GM12878 (cell line): ENCODE data around the gene ENPP7. TPM values are rescaled to one million over a fixed set of nuclear protein-coding genes. Genes with fewer than 3 reads are reported as not detected.

Source experiments
- ATAC-seq: fragments of 200-7000 bp; cut with Tn5 transposase; 3 replicates; pipeline ENCODE4 v1.9.1; 2020; ENCODE audit warnings: mild to moderate bottlenecking, moderate library complexity
- BruUV-seq: library from RNA; stranded (reverse); fragments of 400-500 nt; replicated peaks from 2 replicates; lab custom pipeline; 2021; lab: Mats Ljungman, UMichigan
- CTCF ChIA-PET: fragments of 300-600 bp; sonication (Branson Sonifier 250); formaldehyde crosslinking; extraction: SDS; loops from one replicate; lab custom pipeline; 2021; ENCODE audit warnings: inconsistent platforms; lab: Yijun Ruan, JAX
- POLR2A ChIA-PET: fragments of 350-600 bp; formaldehyde crosslinking; extraction: SDS; loops from one replicate; lab custom pipeline; 2021; ENCODE audit warnings: inconsistent platforms; lab: Charles Lee
- RAD21 ChIA-PET: fragments of 300-600 bp; sonication (Branson Sonifier 250); formaldehyde crosslinking; loops from one replicate; lab custom pipeline; 2023; ENCODE audit warnings: antibody characterized with exemption; ENCODE audit not compliant: unreplicated experiment; lab: Charles Lee
- SMC1A ChIA-PET: fragments of 300-600 bp; sonication (Branson Sonifier 250); formaldehyde crosslinking; loops from one replicate; lab custom pipeline; 2023; ENCODE audit not compliant: unreplicated experiment, uncharacterized antibody; lab: Charles Lee
- DNase-seq: peaks from one replicate; pipeline ENCODE4 v3.0.0-alpha.2; 2011; ENCODE audit warnings: low read depth, low spot score
- FAIRE-seq: peaks from 3 replicates; lab custom pipeline; 2011; peaks lifted over from hg19 to GRCh38; lab: Jason Lieb, UNC
- H2AFZ ChIP-seq: 2 replicates; pipeline ENCODE4 v1.6.0; 2011; ENCODE audit warnings: low read depth, low read length, control low read depth; ENCODE audit not compliant: control insufficient read depth
- H3K27ac ChIP-seq: 2 replicates; pipeline ENCODE4 v1.5.1; 2011; ENCODE audit warnings: control low read depth; ENCODE audit not compliant: control insufficient read depth, insufficient read depth
- H3K27me3 ChIP-seq, 2 experiments: replicated peaks in 1 of 2; 2 replicates each; pipeline versions ENCODE4 v1.6.0 to v1.6.1; 2011; ENCODE audit warnings: low read length in 1 of 2; ENCODE audit not compliant: control insufficient read depth in 2 of 2, insufficient read depth in 2 of 2
- H3K36me3 ChIP-seq, 2 experiments: 2 replicates each; pipeline ENCODE4 v1.5.1; 2011; ENCODE audit warnings: low read length in 1 of 2; ENCODE audit not compliant: control insufficient read depth in 2 of 2, insufficient read depth in 2 of 2
- H3K4me1 ChIP-seq: 2 replicates; pipeline ENCODE4 v1.6.1; 2011; ENCODE audit warnings: mild to moderate bottlenecking, low read length, moderate library complexity, mixed read lengths; ENCODE audit not compliant: control insufficient read depth, insufficient read depth
- H3K4me2 ChIP-seq: 2 replicates; pipeline ENCODE4 v1.6.0; 2011; ENCODE audit warnings: control low read depth; ENCODE audit not compliant: control insufficient read depth, insufficient read depth
- H3K4me3 ChIP-seq: fragments of 200-600 bp; sonication (generic); 2 replicates; pipeline ENCODE4 v1.5.1; 2016
- H3K79me2 ChIP-seq: 2 replicates; pipeline ENCODE4 v1.6.0; 2011; ENCODE audit warnings: low read length; ENCODE audit not compliant: control insufficient read depth, insufficient read depth
- H3K9ac ChIP-seq: 2 replicates; pipeline ENCODE4 v1.8.0; 2011; ENCODE audit warnings: low read length, control low read depth, mixed read lengths; ENCODE audit not compliant: control insufficient read depth, insufficient read depth
- H3K9me3 ChIP-seq: replicated peaks from 3 replicates; pipeline ENCODE4 v1.5.1; 2011; ENCODE audit warnings: mild to moderate bottlenecking, low read length; ENCODE audit not compliant: control insufficient read depth, insufficient read depth
- H4K20me1 ChIP-seq: 2 replicates; pipeline ENCODE4 v1.6.0; 2011; ENCODE audit not compliant: control insufficient read depth, insufficient read depth
- CBX5 ChIP-seq: sonication (generic); IDR thresholded peaks from 2 replicates; pipeline ENCODE4 v1.6.1; 2016; ENCODE audit warnings: low read depth, moderate library complexity, mild to moderate bottlenecking, inconsistent platforms
- CREM ChIP-seq: IDR thresholded peaks from 2 replicates; pipeline ENCODE4 v1.6.1; 2014; ENCODE audit warnings: antibody characterized with exemption, low read depth
- MXI1 ChIP-seq: fragments of 150-350 bp; IDR thresholded peaks from 2 replicates; pipeline ENCODE4 v1.6.1; 2011; ENCODE audit warnings: low read depth, mild to moderate bottlenecking, inconsistent platforms, low read length, improper control_type of control experiment
- NR2C1 ChIP-seq: fragments of 450-650 bp; IDR thresholded peaks from 2 replicates; pipeline ENCODE4 v1.6.1; 2017; ENCODE audit warnings: antibody characterized with exemption, mild to moderate bottlenecking, moderate library complexity
- RCOR1 ChIP-seq: conservative IDR thresholded peaks from 2 replicates; pipeline ENCODE4 v1.6.1; 2012; ENCODE audit warnings: low read depth, low read length, improper control_type of control experiment
- TCF12 ChIP-seq: IDR thresholded peaks from 2 replicates; pipeline ENCODE4 v1.6.1; 2011; ENCODE audit warnings: low read depth, mild to moderate bottlenecking, low read length
- ZNF274 ChIP-seq: IDR thresholded peaks from one replicate; pipeline ENCODE4 v1.8.0; 2011; ENCODE audit not compliant: insufficient read length, insufficient read depth
- WGBS: methylation state at CpG from one replicate; pipeline ENCODE4 v1.1.6; 2016; ENCODE audit warnings: low lambda C conversion rate; ENCODE audit not compliant: insufficient replicate concordance, insufficient coverage; ENCODE audit errors: missing lambda C conversion rate; 5-methylcytosine and 5-hydroxymethylcytosine counted together
- in situ Hi-C: fragments of 300-500 bp; cut with MboI; formaldehyde crosslinking; loops from 9 replicates; pipeline ENCODE4 v1.14.3; 2018; ENCODE audit warnings: mixed read lengths
- intact Hi-C: fragments of 100-400 bp; cut with micrococcal nuclease; formaldehyde crosslinking; loops from one replicate; pipeline ENCODE4 v1.14.2; 2022; ENCODE audit not compliant: unreplicated experiment
- polyA plus RNA-seq, 11 experiments: library from polyadenylated mRNA; depleted of rRNA in 4 of 11; unstranded in 6 of 11; stranded (reverse) in 5 of 11; fragments of >200 nt; fragmentation: Nextera tagmentation in 4 of 11; fragmentation: Illumina TruSeq in 1 of 11; extraction: Ambion mirVana in 4 of 11; extraction: Trizol in 1 of 11; gene quantifications; 1 replicate in 1 of 11; 2 replicates in 10 of 11; pipeline versions ENCODE4 v1.2.1 to v1.2.3, GENCODE V29; 2011 to 2016; ENCODE audit warnings: inconsistent platforms in 2 of 11, missing spikeins in 2 of 11, low read depth in 1 of 11
- total RNA-seq, 4 experiments: library from RNA; depleted of rRNA in 3 of 4; stranded (reverse); fragments of >200 nt in 3 of 4; fragmentation: Illumina TruSeq in 1 of 4; extraction: Trizol in 1 of 4; gene quantifications; 2 replicates each; pipeline versions ENCODE4 v1.2.1 to v1.2.3, GENCODE V29; 2013 to 2021
- TF ChIP-seq, protein P1 (sequence below): IDR thresholded peaks from 2 replicates; pipeline ENCODE4 v1.6.1; 2012; ENCODE audit warnings: low read length, inconsistent platforms

Gene ENPP7
- total and polyA plus RNA-seq, 10 of the 15 experiments (the other 5 are each of a cell fraction or from before 2014, with no cell fraction given) = 0.04 to 0.41 (median 0.18) TPM; not detected in 1

DNA sequence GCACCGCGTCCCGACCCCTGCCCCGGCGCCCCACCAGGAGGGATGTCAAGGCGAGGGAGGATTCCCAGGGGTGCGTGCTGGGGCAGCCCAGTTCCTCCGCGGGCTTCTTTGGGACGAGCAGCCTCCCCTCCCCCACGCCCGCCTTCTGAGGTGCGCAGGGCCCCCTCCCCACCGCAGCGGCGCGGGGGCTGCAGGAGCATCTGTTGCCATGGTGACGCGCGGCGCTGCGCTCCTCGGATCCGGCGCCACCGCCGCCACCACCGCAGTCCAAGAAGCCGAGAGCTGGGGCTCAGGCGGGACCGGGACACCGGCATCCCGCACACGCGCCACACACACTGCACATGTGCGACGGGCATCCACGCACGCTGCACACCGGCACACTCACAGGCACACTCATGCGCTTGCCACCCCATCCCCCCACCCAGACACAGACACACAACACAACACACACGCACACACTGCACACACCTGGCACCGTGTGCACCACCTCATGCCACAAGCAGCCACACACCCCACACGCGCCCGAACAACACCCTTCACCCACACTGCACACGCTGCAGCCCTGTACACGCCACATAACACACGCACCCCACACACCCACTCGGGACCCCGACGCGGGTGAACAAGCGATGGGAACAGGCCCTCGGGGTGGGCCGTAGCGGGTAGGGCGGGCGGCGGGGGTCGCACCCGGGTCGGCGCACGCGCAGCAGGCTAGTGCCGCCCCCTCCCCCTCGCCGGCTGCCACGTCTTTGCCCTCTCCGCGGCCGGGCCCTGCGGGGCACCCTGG, 17.0 kb downstream of the ENPP7 start:
- ATAC-seq = no peak
- FAIRE-seq = no peak
- Histone ChIP-seq H3K36me3 (no peaks in the 10 kb centered on the region), H2AFZ (no peak overlapping the region), H3K4me1 (peaks cover 13% of the 10 kb centered on the region), H3K4me2 (no peak overlapping the region), H3K27me3 (peaks cover 0 to 4% of the 10 kb centered on the region in 2 experiments; a peak in 2 of 4 replicates), H3K9ac (no peak overlapping the region), H3K4me3 (no peak overlapping the region), H4K20me1 (no peaks in the 10 kb centered on the region), H3K27ac (no peak overlapping the region), H3K9me3 (no peaks in the 10 kb centered on the region), H3K79me2 (no peaks in the 10 kb centered on the region)
- intact Hi-C loops = loop anchor here (2.0 to 5.0 kb wide), 2 partner anchors 90 to 227 kb away; partner anchors contain the start of gene CBX4
- ChIA-PET POLR2A (no interaction called here), RAD21 (no interaction called here), CTCF (no interaction called here), SMC1A (no interaction called here)
- TF ChIP-seq NR2C1 = no peak
- no peak for TF ChIP-seq CREM
- no peak for TF ChIP-seq TCF12
- TF ChIP-seq RCOR1 = no peak
- no peak for TF ChIP-seq ZNF274
- no peak for TF ChIP-seq MXI1
- TF ChIP-seq, protein P1, sequence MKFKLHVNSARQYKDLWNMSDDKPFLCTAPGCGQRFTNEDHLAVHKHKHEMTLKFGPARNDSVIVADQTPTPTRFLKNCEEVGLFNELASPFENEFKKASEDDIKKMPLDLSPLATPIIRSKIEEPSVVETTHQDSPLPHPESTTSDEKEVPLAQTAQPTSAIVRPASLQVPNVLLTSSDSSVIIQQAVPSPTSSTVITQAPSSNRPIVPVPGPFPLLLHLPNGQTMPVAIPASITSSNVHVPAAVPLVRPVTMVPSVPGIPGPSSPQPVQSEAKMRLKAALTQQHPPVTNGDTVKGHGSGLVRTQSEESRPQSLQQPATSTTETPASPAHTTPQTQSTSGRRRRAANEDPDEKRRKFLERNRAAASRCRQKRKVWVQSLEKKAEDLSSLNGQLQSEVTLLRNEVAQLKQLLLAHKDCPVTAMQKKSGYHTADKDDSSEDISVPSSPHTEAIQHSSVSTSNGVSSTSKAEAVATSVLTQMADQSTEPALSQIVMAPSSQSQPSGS = no peak
- TF ChIP-seq CBX5 = no peak
- in situ Hi-C loops = no loop called here
- 19% methylated on average over 66 of the region's 74 CpGs for WGBS
- DNase-seq = no peak
- BruUV-seq = no TSS peak
